ENCODE measurements around the gene CDC27.

- TF ChIP-seq, protein P1, sequence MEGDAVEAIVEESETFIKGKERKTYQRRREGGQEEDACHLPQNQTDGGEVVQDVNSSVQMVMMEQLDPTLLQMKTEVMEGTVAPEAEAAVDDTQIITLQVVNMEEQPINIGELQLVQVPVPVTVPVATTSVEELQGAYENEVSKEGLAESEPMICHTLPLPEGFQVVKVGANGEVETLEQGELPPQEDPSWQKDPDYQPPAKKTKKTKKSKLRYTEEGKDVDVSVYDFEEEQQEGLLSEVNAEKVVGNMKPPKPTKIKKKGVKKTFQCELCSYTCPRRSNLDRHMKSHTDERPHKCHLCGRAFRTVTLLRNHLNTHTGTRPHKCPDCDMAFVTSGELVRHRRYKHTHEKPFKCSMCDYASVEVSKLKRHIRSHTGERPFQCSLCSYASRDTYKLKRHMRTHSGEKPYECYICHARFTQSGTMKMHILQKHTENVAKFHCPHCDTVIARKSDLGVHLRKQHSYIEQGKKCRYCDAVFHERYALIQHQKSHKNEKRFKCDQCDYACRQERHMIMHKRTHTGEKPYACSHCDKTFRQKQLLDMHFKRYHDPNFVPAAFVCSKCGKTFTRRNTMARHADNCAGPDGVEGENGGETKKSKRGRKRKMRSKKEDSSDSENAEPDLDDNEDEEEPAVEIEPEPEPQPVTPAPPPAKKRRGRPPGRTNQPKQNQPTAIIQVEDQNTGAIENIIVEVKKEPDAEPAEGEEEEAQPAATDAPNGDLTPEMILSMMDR (IDR thresholded peaks at IDR 0.05) = no peak
- TF ChIP-seq POLR2A (IDR thresholded peaks at IDR 0.05) (no peak), POLR2AphosphoS5 (IDR thresholded peaks at IDR 0.05) (no peak)
Measured at GRCh38 chr17:47180337-47180736, 8.8 kb downstream of the CDC27 start.

All from breast epithelium (tissue), 3 donors.